Coronary artery (tissue), 2 donors: ENCODE data around the gene PHTF2.
"Not testable (repeated sequence)": the region's sequence is repeated elsewhere in the genome, so short reads cannot be mapped to it uniquely, and the experiment has no call there.

Source experiments
- DNase-seq: peaks from one replicate; pipeline ENCODE4 v3.0.0-alpha.2; 2017; ENCODE audit warnings: low spot score
- H3K27ac ChIP-seq, 2 donors: fragments of 200-600 bp; sonication (generic); one replicate each; pipeline ENCODE4 v1.5.1; 2016 to 2019
- H3K4me3 ChIP-seq: fragments of 200-600 bp; sonication (generic); 2 replicates; pipeline ENCODE4 v1.5.1; 2016; ENCODE audit warnings: mild to moderate bottlenecking, moderate library complexity
- CTCF ChIP-seq: fragments of 200-600 bp; sonication (generic); IDR thresholded peaks from one replicate; pipeline ENCODE4 v1.5.1; 2019; ENCODE audit warnings: antibody characterized with exemption

The PHTF2 gene

DNA sequence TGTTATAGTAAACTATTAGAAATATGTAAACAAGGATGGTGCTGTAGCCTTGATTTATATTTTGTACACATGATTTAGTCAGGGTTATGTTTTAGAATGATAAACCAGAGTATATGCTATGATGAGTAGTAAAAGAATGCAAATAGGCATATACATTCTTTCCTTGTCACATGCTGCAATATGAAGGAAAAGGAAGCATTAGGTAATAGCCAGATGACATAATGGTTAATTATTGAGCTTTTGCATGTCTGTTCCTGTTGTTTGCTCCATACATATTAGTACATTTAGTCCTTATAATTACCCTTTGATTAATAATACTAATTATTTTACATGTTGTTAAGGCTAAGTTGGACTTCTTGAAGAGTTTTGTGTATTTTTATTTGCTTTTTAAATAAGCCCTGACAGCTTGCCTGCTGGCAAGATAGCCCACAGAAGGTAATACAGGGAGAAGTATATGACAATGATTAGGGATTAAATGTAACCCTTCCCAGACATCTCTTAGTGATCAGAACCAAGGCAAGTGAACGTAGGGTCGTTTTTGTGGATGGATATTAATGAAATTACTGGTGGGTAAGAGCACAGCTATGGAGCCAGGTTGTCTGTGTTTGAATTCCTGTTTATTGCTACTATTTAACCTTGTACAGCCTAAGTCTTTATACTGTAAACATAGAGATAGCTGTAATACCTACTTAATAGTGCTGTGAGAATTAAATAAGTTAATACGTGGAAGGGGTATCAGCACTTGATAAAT, 68.4 kb downstream of the PHTF2 start:
- no peak for TF ChIP-seq CTCF
- H3K27ac ChIP-seq: no peak overlapping the region
- no peak overlapping the region for H3K4me3 ChIP-seq
- no peak for DNase-seq

DNA sequence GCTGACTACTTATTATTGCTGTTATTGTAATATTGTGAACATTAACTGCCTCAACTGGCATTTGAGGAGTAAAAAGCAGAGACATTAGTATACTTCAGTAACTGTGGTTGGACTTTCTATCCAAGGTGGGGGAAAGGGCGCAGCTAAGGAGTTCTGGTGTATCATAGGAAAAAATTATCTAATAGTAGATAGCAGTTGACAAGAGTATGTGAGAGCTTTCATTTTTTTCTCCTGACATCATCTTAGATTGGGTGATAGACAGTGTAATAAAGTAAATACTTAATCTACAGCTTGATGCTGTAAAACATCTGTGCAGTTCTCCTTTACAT, 68.9 kb downstream of the PHTF2 start:
- H3K27ac ChIP-seq: no peak overlapping the region
- TF ChIP-seq CTCF: no peak
- H3K4me3 ChIP-seq: no peak overlapping the region
- DNase-seq: no peak

- not testable (repeated sequence) for H3K27ac ChIP-seq, H3K4me3 ChIP-seq, DNase-seq
These were observed 73.7 kb downstream of the PHTF2 start for GRCh38 chr7:77872256-77872655.

GRCh38 chr7:77873416-77874327, 75.1 kb downstream of the PHTF2 start:
- H3K27ac ChIP-seq, DNase-seq, H3K4me3 ChIP-seq: not testable (repeated sequence)

- TF ChIP-seq CTCF: no peak
These were observed 79.2 kb downstream of the PHTF2 start for GRCh38 chr7:77877791-77878190.

DNA sequence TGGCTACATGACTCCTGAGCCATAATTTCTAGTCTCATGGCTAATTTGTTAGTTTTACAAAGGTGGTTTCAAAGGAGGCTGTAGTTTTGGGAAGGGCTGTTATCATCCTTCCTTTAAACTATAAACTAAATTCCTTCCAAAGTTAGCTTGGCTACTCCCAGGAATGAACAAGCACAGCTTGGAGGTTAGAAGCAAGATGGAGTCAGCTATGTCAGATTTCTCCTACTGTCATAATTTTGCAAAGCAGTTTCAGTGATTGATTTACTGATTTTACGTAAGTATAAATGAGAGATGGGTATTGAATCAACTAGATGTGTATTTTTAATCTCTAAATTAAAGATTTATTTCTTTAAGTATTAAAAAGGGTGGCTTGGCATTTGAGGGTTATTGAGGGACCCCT, 79.9 kb downstream of the PHTF2 start:
- TF ChIP-seq CTCF: no peak
- Histone ChIP-seq H3K4me3 (no peak overlapping the region), H3K27ac (no peak overlapping the region)
- DNase-seq: no peak

More at GRCh38 chr7:77877791-77878190, 79.2 kb downstream of the PHTF2 start:
- DNase-seq: no peak
- Histone ChIP-seq H3K4me3 (no peak overlapping the region), H3K27ac (no peak overlapping the region)

- H3K27ac ChIP-seq: no peak overlapping the region
- no peak for DNase-seq
- TF ChIP-seq CTCF: no peak
- H3K4me3 ChIP-seq: no peak overlapping the region
These were observed 80.7 kb downstream of the PHTF2 start for GRCh38 chr7:77879272-77879671.

- no peak overlapping the region for H3K27ac ChIP-seq
- no peak for DNase-seq
- no peak overlapping the region for H3K4me3 ChIP-seq
- no peak for TF ChIP-seq CTCF
These were observed 83.3 kb downstream of the PHTF2 start for GRCh38 chr7:77881871-77882270.
